A172 (cell line): Measurements from ENCODE around the gene CCNA2. TPM values are rescaled to one million over a fixed set of nuclear protein-coding genes. Genes with fewer than 3 reads are reported as not detected.

Experiments
- DNase-seq: peaks from one replicate; pipeline ENCODE4 v3.0.0-alpha.2; 2015; ENCODE audit warnings: low spot score
- total RNA-seq: library from RNA; depleted of rRNA; stranded (reverse); fragments of >200 nt; shearing (Covaris generic); gene quantifications from 2 replicates; pipeline ENCODE4 v1.2.3, GENCODE V29; 2014

The CCNA2 gene
- total RNA-seq, 1 experiment from 2014 or later: 148 TPM

DNA sequence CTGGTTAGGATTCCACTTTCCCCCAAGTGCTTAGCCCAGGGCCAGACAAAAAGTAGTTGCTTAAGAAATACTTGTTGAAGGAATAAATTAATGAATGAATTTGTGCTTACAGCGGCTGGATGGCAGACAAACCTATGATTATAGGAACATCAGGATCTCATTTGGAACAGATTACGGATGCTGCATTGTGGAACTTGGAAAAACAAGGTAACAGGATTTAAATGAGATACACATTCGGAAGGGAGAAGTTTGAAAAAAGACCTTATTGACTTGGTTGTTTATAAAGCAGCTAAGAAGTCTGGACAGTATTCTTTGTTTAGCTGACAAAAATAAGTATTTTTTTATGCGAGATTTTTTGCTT is 22.0 kb downstream of the CCNA2 start:
- DNase-seq: no peak

DNA sequence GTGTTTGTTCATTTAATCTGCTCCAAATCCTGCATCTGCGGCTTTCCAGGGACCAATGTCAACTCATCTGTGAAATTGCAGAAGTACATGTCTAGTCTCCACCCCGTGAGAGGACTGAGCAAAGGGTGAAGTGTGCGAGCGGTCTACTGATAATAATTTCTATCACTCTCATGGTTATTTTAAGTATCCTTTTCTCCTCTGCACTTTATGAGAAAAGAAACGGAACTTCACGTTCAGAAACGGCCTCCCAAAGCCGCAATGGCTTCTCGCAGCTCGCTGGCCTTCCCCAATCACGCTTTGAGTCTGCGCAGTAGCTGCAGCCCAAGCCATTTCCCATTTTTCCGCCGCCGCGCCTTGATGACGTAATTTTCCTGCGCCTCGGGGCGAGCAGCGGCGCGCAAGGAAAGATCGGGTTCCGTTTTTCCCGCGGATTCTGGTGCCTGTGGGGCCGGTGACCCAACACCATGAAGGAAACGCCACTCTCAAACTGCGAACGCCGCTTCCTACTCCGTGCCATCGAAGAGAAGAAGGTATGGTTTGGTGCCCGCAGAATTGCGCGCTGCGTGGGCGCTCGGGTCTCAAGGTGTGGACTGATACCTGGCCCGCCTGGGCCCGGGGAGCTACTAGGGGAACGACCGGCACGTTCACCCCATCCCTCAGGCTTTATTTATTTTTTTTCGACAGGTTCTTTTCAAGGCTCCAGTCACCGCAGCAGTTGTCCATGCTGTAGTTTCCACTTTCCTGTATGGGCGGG is 22.5 kb downstream of the CCNA2 start, which contains the start of gene EXOSC9:
EXOSC9 (plus strand) TSS at position 363 of the 754 bp plus-strand sequence; CDS start at position 465, 102 bp downstream.
- DNase-seq: peak; percentile 82

DNA sequence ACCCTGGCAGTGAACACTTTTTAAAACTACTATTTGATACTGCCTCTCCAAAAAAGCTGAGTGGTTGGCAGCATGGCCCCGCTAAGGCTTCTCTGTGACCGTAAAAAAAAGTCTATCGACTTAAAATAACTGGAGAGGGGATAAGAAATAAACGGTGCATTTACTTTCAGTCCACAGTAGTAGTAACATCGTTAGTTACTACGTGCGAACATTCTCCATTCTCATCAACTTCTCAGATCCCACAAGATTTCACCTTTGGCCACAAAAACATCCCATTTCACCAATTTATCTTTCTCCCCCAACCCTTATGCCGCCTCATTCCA is 23.1 kb downstream of the CCNA2 start:
- DNase-seq: no peak

DNA sequence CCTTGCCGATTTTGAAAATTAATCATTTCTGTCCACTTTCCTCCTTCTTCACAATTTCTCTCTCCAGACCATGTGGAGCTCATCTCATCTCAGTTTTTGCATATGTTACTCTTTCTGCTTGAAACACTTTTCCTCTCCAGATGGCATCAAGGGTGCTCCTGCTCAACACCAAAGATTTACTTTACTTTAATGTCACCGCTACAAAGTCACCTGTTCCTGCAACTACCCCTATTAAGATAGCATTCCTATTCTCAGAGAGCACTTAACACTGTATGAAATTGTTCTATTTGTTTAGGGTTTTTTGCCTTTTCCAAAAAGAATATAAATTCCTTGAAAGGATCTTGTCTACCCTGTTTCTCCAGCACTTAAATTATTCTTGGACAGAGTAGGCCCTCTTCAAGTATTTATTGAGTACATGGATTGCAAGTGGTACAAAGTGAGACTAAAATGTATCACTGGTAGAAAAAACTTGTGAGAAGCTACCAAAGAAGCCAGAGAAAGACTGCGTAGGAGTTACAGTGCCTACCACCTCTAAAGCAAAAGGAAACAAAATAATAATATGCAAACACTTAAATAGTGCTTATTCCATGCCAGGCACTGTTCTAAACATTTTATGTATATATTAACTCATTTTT is 23.7 kb downstream of the CCNA2 start:
- no peak for DNase-seq

DNA sequence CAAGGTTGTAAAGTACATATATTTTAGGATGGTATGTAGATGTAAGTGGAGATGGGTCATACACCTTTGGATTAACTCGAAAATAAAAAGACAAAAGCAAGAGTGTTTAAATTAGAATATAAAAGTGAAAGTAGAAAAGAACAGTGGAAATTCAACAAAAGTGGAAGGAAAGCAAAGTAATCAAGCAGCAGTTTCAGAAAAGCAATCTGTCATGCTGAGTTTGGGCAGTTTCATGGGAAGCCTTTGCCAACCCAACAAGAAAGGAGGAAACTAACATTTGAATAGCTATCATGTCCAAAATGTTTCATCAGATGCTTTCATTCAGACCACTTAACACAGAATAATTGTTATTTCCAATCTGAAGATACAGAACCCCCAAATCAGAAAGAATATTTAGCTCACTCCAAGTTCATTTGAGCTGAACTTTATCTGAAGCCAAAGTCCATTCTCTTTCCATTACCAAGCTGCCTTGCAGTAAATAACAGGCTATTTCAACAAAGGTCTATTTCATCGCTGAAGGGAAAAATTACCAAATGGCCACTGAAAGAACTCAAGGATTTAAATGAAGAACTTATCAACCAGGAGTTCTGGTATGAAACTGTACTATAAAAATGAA is 24.4 kb downstream of the CCNA2 start:
- DNase-seq: no peak

DNA sequence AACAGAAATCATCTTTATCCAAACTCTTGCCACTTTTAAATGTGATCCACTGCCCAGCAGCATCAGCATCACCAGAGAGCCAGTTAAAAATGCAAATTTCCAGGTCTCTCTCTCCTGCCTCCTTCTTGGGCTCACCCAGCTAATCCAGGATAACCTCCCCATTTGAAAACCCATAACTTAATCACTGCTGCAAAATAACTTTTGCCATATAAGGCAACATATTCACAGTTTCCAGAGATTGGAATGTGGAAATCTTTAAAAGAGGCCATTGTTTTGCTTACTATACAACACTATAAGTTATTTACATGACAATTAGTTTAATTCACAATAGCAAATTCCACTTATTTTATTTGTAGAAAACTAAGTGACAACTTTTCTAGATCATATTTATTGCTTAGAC is 27.4 kb downstream of the CCNA2 start:
- DNase-seq: no peak

DNA sequence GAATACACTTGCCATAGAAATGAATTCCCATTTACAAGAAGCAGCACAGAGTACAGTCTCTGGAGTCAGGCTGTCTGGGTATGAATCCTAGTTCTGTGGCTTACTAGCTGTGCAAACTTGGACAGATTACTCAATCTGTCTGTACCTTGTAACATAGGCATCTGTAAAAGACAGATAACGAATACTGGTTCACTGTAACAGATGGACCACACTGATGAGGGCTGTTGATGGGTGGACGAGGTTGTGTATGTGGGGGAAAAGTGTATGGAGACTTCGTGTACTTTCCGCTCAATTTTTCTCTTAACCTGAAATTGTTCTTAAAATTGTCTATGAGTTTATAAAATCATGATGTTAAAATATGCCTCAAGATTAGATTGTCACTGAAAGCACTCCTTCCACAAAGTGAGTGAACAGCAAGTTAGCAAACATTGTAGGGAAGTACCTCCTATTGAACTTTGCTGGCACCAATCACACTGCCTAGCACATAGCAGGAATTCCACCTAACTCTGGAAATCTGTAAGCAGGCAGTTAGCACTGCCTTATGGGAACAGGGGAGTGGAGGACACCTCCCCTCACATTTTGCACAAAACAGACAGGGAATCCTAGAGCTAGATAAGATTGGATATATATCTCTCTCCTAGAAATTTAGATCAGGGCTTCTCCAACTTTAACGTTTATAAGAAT is 29.0 kb downstream of the CCNA2 start:
- DNase-seq: no peak

DNA sequence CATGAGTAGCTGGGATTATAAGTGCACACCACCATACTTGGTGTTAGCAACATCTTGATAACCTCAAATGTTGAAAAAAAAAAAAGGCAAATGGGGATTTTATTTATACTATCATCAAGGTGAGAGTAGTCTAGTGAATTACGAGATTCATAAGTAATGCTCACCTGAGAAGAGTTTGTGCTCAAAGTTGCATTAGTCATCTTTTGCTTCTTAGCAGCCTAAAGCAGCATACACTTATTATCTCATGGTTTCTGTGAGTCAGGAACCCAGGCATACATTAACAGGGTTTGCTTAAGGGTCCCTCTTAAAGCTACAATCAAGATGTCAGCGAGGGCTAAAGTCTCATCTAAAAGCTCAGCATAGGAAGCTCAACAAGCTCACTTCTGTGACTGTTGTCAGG is 30.7 kb downstream of the CCNA2 start:
- DNase-seq: no peak

DNA sequence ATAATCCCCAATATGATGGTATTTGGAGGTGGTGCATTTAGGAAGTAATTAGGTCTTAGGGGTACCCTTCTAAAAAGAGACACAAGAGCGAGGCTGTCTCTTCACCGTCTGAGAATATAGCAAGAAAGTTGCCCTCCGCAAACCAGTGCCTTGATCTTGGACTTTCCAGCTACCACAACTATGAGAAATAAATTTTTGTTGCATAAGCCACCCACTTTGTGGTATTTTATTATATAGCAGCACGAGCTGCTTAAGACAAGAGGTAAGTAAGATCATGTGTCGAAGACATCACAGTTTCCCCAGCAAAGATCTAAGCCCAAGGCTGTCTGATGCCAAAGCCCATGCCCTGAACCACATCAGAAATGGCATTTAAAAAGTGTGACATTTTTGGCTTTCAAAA is 32.2 kb downstream of the CCNA2 start:
- peak; percentile 61 for DNase-seq

DNA sequence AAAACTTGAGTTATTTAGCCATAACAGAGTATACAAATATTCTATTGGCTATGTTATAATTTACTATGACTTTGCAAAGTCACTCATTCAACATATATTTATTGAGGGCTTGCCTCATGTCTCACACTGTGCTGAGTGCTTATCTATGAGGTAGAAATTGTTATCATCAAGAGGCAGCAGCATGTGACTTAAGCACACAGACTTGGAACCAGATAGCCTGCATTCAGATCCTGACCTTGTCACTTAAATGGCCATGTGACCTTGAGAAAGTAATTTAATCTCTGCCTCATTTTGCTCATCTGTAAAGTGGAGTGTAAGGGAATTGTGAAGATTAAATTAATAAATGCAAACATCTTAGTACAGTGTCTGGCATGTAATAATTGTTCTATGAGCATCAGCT is 32.7 kb downstream of the CCNA2 start:
- peak; percentile 29 for DNase-seq

DNA sequence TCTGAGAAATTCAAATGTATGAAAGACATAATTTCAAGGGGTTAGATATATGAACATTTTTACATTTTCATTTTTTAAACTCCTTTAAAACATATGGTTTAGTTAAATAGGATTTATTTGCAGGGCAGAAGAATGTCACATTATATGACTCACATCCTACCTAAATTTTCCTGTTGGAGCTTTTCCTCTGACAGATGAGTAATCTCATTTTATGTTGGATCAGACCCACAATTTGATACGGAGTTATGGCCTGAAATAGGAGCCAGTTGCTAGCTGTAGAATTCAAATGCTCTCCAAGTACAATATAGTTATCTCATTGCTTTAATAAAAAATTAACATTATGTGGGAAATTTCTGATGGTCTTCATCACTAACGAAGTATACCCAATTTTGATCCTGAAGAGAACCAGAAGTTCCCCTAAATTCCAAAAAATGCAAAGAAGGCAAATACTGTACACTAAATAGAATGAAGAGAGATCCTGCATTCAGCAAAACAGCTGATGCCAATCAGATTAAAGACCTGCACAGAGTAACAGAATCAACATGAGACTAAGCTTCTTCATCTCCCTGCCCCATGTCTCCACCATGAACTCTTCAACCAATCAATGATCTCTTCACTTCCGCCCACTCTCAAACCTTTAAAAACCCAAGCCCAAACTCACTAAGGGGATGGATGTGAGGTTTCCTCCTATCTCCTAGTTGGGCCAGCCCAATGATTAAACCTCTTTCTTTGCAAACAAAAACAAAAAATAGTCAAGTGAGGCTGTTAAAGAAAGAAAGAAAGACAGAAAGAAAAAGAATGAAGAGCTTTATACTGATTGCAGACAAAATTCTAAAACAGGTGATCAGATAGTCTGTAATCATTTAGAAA is 33.5 kb downstream of the CCNA2 start:
- peak; percentile 84 for DNase-seq

DNA sequence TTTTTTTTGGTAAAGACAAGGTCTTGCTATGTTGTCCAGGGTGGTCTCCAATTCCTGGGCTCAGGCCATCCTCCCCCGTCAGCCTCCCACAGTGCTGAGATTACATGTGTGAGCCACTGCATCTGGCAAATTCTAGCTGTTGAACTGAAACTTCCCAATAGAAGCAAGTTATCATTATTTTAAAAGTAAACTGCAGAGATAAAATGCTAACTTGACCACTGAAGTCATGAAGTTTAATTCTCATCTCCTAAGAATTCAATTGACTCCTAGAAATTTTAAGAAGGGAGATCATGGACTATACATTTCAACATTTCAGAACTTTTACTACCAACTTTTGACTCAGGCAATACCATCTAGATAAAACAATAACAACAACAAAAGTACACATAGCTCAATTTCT is 34.2 kb downstream of the CCNA2 start:
- no peak for DNase-seq

DNA sequence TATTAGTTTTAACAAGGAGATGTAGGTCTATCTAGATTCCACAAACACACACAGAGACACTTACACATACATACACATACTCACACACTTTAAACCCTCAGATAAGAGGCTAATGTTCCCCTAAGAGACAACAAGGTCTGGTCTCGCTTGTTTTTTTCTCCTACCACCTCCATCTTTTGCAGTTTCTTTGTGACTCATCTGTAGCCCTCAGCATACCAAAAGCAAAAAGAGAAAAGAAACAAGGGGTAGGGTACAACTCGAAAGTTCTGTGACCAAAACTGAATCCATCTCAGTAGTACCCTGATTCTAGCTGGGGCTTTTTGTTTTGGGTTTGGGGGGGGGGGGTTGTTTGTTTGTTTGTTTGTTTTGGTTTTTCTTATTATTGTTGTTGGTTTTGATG is 34.8 kb downstream of the CCNA2 start:
- DNase-seq: no peak

DNA sequence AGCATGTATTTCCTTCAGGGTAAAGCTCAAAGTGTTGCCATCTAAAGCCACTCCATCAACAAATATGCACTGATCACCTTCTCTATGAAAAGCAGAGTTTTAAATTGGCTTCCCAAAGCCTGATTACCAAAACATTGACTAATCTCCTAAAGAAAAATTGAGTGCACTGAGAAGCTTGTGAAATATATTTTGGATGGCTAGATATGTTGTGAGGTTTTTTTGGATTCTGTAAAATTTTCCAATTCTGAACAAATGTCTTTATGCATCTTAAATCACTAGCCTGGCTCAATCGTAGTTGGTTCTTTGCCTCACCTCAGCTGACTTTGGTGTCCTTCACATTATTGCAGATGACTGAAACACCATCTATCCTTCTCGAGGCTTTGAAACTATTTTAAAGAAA is 37.5 kb downstream of the CCNA2 start:
- no peak for DNase-seq

DNA sequence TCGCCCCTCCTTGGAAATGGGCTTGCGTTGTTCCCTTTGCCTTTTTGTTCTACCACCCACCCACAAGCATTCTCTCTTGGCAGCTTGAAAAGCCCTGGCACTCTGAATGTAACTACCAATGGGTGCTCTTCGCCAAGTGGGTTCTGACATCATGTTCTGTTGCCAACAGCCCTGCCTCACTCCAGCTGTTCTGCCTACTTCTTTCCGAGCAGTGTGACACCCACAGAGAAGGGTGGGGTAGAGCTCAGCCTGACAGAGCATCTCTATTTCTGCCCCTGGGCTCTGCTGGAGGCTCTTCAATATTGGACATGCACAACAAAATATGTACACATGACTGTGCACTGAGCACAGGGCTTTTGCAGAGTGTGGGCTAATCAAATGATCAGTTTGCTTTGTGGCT is 38.2 kb downstream of the CCNA2 start:
- peak; percentile 39 for DNase-seq

DNA sequence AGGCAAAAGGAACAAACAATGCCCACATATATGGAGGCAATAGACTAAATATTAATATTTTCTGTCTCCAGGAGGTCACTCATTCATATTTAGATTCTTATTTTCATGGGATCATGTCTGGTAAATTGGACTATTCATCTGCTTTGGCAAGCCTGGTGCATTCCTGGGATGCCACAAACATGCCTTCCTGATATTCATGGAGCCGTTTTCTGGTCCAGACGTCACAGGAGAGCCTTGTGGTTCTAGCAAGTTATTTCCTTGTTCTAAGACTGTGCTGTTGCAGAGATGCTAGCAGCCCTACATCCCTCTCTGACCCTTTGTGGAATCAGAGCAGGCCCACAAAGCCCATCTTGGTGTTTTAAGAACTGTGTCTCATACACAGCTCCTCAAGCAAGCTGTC is 38.7 kb downstream of the CCNA2 start:
- peak; percentile 89 for DNase-seq

DNA sequence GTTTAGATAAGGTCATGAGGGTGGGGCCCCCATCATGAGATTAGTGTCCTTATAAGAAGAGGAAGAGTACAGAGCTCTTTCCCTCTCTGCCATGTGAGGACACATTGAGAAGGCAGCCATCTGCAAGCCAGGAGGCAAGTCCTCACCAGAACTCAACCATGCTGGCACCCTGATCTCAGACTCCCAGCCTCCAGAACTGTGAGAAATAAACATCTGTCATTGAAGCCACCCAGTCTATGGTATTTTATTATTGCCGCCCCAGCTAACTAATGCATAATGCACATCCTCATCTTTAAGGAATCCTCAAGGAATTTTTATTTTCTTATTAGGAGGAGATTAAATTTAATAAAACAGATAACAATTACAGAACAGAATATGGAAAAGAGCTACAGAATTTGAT is 39.3 kb downstream of the CCNA2 start:
- DNase-seq: no peak

DNA sequence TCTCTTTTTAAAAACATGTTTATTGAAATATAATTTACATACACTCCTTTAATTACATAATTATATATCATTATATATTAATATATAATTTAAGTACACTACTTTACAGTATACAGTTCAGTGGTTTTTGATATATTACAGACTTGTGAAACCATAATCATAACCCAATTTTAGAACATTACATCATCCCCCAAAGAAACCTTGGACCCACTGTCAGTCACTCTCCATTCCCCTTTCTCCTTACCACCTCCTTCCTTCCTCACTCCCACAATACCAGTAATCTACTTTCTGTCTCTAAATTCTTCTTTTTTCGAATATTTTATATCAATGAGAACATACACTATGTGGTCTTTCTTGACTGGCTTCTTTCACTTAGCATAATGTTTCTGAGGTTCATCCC is 40.5 kb downstream of the CCNA2 start:
- DNase-seq: no peak

DNA sequence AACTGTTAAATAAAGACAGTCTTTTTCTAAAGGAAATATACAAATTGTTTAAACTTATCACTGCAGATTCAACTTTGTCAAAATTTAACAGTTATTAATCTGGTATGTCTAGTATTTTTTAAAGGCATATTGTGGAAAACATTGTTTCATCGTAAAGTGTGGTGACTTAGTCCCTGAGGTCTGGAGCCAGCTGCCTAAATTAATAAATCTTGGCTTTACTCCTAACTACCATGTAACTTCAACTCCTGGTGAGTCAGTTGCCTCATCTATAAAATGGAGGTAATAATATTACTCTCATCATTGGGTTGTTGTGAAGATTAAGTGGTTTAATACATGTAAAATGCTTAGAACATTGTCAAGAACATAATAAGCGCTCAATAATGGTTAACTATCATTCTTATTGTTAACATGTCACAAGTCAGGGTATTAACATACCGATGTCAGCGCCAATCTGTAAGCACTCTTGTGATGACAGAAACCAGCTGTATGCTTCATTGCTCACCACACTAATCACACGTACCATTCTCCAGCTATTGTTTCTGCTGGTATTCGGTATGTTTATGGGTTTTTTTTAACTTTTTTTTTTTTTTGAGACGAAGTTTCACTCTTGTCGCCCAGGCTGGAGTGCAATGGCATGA is 44.6 kb downstream of the CCNA2 start:
- no peak for DNase-seq

DNA sequence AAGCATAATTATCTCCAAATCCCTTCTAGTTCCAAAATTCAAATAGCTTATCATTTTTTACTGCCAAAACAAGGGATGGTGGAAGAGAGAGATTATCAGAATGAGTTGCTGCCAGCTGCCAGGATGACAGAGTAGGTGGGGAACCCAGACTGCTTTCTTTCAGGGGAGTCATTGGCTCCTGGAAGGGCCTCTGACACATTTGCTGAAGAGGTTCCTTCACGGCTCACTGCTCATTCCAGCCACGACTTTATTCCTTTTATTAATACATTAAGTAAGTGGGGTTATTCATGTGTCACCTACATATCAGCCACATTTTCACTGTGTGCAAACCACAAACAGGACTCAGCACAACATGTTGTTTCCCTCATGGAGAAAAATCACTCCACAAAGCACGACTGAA is 46.1 kb downstream of the CCNA2 start:
- DNase-seq: no peak
